Brain microvascular endothelial cell (primary cell): Measurements from ENCODE around the gene MIX23.

ENCODE experiments used
- DNase-seq: peaks from one replicate; pipeline ENCODE4 v3.0.0-alpha.2; 2020
- H3K27ac ChIP-seq: fragments of 250-450 bp; sonication (Bioruptor Pico); 2 replicates; pipeline ENCODE4 v1.5.1; 2020; ENCODE audit warnings: mild to moderate bottlenecking, moderate library complexity
- H3K27me3 ChIP-seq: fragments of 250-450 bp; sonication (Bioruptor Pico); replicated peaks from 2 replicates; pipeline ENCODE4 v1.5.1; 2020; ENCODE audit warnings: mild to moderate bottlenecking
- H3K36me3 ChIP-seq: fragments of 250-450 bp; sonication (Bioruptor Pico); replicated peaks from 2 replicates; pipeline ENCODE4 v1.5.1; 2020; ENCODE audit warnings: mild to moderate bottlenecking
- H3K4me3 ChIP-seq: 2 replicates; pipeline ENCODE4 v1.5.1; 2011; ENCODE audit warnings: low read depth, mild to moderate bottlenecking, control low read depth, low read length, moderate library complexity
- CTCF ChIP-seq: IDR thresholded peaks from 2 replicates; pipeline ENCODE4 v1.5.1; 2011; ENCODE audit warnings: low read depth, mild to moderate bottlenecking, moderate library complexity, low read length, control low read depth, inconsistent platforms; ENCODE audit errors: missing control alignments
- in situ Hi-C: cut with HindIII; loops from 2 replicates; pipeline ENCODE4 v1.10.0; 2017; ENCODE audit warnings: low sequenced_read_pairs, low pct_ligation_motif_present

Gene MIX23

DNA sequence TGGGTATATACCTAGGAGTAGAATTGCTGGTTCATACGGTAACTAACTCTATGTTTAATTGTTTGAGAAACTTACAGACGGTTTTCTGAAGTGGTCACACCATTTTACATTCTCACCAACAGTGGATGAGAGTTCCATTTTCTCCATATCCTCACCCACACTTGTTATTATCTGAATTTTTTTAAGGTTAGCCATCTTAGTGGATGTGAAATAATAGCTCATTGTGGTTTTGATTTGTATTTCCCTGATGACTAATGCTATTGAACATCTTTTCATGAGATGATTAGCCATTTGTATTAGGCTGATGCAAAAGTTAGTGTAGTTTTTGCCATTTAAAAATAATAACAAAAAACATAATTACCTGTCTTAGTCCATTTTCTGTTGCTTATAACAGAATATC lies 39.4 kb downstream of the MIX23 start:
- Histone ChIP-seq H3K4me3 (no peak overlapping the region), H3K27ac (no peak overlapping the region), H3K36me3 (no peaks in the 10 kb centered on the region), H3K27me3 (no peaks in the 10 kb centered on the region)
- no peak for DNase-seq
- no peak for TF ChIP-seq CTCF
- in situ Hi-C loops = no loop called here

DNA sequence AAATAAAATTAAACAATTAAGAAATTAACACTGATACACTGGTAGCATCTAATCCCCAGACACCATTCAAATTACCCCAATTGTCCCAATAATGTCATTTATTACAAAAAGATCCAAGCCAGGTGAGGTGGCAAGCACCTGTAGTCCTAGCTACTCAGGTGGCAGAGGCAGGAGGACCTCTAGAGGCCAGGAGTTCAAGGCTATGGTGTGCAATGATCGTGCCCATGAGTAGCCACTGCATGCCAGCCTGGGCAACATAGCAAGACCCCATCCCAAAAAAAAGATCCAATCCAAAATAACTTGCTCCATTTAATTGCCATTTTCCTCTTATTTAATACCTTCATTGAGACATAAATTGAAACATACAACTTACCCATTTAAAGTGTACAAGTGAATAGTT lies 40.2 kb downstream of the MIX23 start:
- no peaks in the 10 kb centered on the region for H3K27me3 ChIP-seq
- no peak for DNase-seq
- no peak overlapping the region for H3K27ac ChIP-seq
- H3K36me3 ChIP-seq = no peaks in the 10 kb centered on the region
- in situ Hi-C loops = no loop called here
- TF ChIP-seq CTCF = no peak
- no peak overlapping the region for H3K4me3 ChIP-seq

GRCh38 chr3:122332551-122332950 lies 50.5 kb downstream of the MIX23 start:
- in situ Hi-C loops = no loop called here
- H3K36me3 ChIP-seq = no peaks in the 10 kb centered on the region
- no peak for TF ChIP-seq CTCF

DNA sequence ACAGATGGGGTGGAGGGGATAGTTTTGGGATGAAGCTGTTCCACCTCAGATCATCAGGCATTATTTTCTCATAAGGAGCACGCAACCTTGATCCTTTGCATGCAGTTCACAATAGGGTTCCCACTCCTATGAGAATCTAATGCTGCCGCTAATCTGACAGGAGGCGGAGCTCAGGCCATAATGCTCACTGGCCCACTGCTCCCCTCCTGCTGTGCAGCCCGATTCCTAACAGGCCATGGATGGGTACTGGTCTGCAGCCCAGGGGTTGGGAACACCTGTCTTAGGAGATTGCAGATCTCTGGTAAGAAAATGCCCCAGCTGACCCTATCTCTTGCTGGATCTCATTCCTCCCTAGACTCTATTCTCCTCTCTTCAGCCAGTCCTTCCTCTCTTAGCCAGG lies 51.1 kb downstream of the MIX23 start:
- DNase-seq = no peak
- no peak overlapping the region for H3K27ac ChIP-seq
- no peaks in the 10 kb centered on the region for H3K36me3 ChIP-seq
- no peak overlapping the region for H3K4me3 ChIP-seq
- in situ Hi-C loops = no loop called here
- no peak for TF ChIP-seq CTCF
- no peaks in the 10 kb centered on the region for H3K27me3 ChIP-seq

More at GRCh38 chr3:122332551-122332950, 50.5 kb downstream of the MIX23 start:
- Histone ChIP-seq H3K27me3 (no peaks in the 10 kb centered on the region), H3K27ac (no peak overlapping the region), H3K4me3 (no peak overlapping the region)
- no peak for DNase-seq

DNA sequence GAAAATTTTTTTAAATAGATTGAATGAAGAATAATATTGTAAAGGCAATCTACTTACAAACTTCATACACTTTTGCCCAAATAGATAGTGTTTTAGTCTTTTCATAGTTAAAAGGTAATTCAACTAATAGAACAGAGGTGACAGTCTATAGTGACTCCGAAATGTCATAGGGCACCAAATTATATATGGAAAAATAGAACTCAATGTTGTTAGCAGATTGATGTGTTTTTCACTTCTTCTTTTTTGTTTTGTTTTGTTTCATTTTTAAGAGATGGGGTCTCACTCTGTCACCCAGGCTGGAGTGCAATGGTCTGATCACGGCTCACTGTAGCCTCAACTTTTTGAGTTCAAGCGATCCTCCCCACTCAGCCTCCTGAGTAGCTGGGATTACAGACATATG lies 57.3 kb downstream of the MIX23 start:
- in situ Hi-C loops = no loop called here
- TF ChIP-seq CTCF = no peak
- Histone ChIP-seq H3K27me3 (no peaks in the 10 kb centered on the region), H3K4me3 (no peak overlapping the region), H3K27ac (no peak overlapping the region), H3K36me3 (no peaks in the 10 kb centered on the region)
- DNase-seq = no peak

DNA sequence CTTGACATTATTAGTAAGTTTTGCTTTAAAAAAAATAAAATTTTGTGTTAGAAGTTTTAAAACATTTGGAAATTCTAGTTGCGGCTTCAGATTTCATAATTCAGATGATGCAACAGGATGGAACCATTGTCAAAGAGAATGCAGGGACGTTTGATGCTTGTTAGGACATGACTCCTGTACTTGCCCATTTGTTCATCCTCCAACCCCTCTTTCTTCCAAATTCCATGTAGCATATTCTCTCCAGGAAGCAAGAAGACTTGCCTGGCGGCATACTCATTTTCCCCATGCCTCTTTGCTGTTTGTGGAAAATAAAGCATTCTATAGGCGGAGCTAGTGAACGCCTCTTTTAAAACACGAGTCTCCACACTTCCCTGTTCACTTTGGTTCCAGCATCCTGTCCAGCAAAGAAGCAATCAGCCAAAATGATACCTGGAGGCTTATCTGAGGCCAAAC lies 58.1 kb downstream of the MIX23 start, which contains the start of gene CSTA:
Gene CSTA, plus strand, starts transcription at position 378 of the 453 bp plus-strand sequence. Its CDS starts 45 bp downstream, at position 423.
- in situ Hi-C loops = no loop called here
- Histone ChIP-seq H3K27ac (no peak within 1 kb of the TSS), H3K4me3 (no peak within 1 kb of the TSS), H3K36me3 (no peaks in the 10 kb centered on the region), H3K27me3 (no peaks in the 10 kb centered on the region)
- no peak for DNase-seq
- no peak for TF ChIP-seq CTCF
